ENCODE data around the gene CEPT1.

The CEPT1 gene

GRCh38 chr1:111195002-111195684, 55.1 kb downstream of the CEPT1 start:
- Histone ChIP-seq H3K9ac (ENCODE audit: low read length) (no peak overlapping the region), H3K36me3 (ENCODE audit: control insufficient read depth, insufficient read depth, low read length, severe bottlenecking) (no peaks in the 10 kb centered on the region), H3K4me3 (ENCODE audit: low read length) (no peak overlapping the region), H3K9me3 (ENCODE audit: control insufficient read depth, low read length) (no peaks in the 10 kb centered on the region), H3K27me3 (replicated peaks; ENCODE audit: control insufficient read depth, insufficient read depth, low read length) (no peaks in the 10 kb centered on the region), H3K4me1 (ENCODE audit: control insufficient read depth, insufficient read depth, low read length) (peaks cover 60% of the 10 kb centered on the region)
- DNase-seq (ENCODE audit: low read depth), result no peak

GRCh38 chr1:111196213-111196612, 56.2 kb downstream of the CEPT1 start:
- Histone ChIP-seq H3K36me3 (ENCODE audit: control insufficient read depth, insufficient read depth, low read length, severe bottlenecking) (no peaks in the 10 kb centered on the region), H3K4me3 (ENCODE audit: low read length) (no peak overlapping the region), H3K9me3 (ENCODE audit: control insufficient read depth, low read length) (no peaks in the 10 kb centered on the region), H3K27me3 (replicated peaks; ENCODE audit: control insufficient read depth, insufficient read depth, low read length) (no peaks in the 10 kb centered on the region), H3K9ac (ENCODE audit: low read length) (no peak overlapping the region), H3K4me1 (ENCODE audit: control insufficient read depth, insufficient read depth, low read length) (peaks cover 52% of the 10 kb centered on the region)
- DNase-seq (ENCODE audit: low read depth), result no peak

DNA sequence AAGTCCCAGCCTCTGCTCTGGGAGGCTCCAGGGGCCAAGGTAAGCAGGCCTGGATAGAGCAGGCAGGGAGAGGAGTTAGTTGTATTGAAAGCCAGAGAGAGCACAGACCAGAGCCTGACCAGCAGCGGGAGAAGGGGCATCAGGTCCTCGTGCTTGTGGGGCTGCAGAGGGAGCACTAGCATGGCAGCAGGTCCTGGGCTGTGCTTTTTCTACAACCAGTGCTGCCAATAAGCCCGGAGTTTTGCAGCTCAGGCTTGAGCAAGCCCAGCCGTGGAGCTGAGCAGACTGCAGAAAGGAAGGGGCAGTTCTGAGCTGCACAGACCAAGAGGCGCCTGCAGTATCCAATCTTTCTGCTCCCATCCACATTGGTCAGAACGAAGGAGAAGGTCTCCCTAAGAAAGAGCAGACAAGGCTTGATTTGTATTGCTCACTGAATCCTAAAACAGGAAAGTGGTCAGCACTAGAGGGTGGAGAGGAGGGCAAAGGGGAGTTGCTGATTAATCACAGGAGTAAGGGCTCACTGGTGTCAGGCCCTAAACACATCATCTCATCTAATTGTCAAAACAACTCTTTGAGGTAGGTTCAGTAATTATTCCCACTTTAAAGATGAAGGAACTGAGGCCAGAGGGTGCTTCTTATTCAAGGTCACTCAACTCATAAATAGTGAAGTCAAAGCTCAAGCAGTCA, 57.7 kb downstream of the CEPT1 start:
- no peaks in the 10 kb centered on the region for H3K36me3 ChIP-seq (ENCODE audit: control insufficient read depth, insufficient read depth, low read length, severe bottlenecking)
- peaks cover 44% of the 10 kb centered on the region for H3K4me1 ChIP-seq (ENCODE audit: control insufficient read depth, insufficient read depth, low read length)
- no peak overlapping the region for H3K9ac ChIP-seq (ENCODE audit: low read length)
- no peaks in the 10 kb centered on the region for H3K9me3 ChIP-seq (ENCODE audit: control insufficient read depth, low read length)
- H3K27me3 ChIP-seq (replicated peaks; ENCODE audit: control insufficient read depth, insufficient read depth, low read length), result no peaks in the 10 kb centered on the region
- H3K4me3 ChIP-seq (ENCODE audit: low read length), result no peak overlapping the region
- no peak for DNase-seq (ENCODE audit: low read depth)

DNA sequence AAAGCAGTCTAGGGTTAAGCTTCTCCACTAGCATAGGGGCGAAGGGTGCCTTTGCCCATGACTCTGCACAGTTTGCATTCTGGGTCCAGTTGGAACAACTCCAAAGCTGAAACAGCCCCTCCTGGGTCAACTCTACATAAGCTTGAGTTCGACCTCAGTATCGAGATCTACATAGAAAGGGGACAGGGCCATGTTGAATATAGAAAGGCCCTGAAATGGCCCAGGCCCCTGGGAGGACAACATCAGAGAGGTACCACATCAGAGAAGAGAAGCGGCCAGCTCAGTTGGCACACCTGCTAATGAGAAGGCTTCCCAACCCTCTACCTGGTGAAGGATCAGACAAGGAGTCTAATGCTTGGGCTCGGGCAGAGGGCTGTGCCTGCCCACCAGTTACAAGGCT, 58.8 kb downstream of the CEPT1 start:
- Histone ChIP-seq H3K27me3 (replicated peaks; ENCODE audit: control insufficient read depth, insufficient read depth, low read length) (no peaks in the 10 kb centered on the region), H3K36me3 (ENCODE audit: control insufficient read depth, insufficient read depth, low read length, severe bottlenecking) (no peaks in the 10 kb centered on the region), H3K9ac (ENCODE audit: low read length) (no peak overlapping the region), H3K9me3 (ENCODE audit: control insufficient read depth, low read length) (no peaks in the 10 kb centered on the region), H3K4me3 (ENCODE audit: low read length) (no peak overlapping the region), H3K4me1 (ENCODE audit: control insufficient read depth, insufficient read depth, low read length) (peaks cover 33% of the 10 kb centered on the region)
- no peak for DNase-seq (ENCODE audit: low read depth)

DNA sequence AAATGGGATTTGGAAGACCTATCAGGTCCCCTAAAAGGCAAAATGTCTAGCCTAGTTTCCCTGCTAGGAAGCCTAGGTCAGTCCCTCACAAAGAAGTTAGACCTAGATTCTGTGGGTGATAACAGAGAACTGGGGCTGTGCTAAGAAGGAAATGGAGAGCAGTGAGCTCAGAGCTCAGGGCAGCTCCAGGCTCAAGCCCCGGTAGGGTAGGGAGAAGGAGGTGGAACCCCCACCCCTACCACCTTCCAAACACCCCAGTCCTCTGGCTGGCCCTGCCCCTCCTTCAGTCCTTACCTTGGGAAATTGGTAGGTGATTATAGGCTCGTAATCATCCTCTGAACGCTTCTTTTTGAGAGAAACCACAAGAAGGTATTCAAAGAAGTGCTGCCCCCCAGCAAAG, 59.3 kb downstream of the CEPT1 start:
- no peak overlapping the region for H3K9ac ChIP-seq (ENCODE audit: low read length)
- no peak overlapping the region for H3K4me3 ChIP-seq (ENCODE audit: low read length)
- DNase-seq (ENCODE audit: low read depth), result no peak
- peaks cover 28% of the 10 kb centered on the region for H3K4me1 ChIP-seq (ENCODE audit: control insufficient read depth, insufficient read depth, low read length)
- H3K27me3 ChIP-seq (replicated peaks; ENCODE audit: control insufficient read depth, insufficient read depth, low read length), result no peaks in the 10 kb centered on the region
- no peaks in the 10 kb centered on the region for H3K36me3 ChIP-seq (ENCODE audit: control insufficient read depth, insufficient read depth, low read length, severe bottlenecking)
- no peaks in the 10 kb centered on the region for H3K9me3 ChIP-seq (ENCODE audit: control insufficient read depth, low read length)

DNA sequence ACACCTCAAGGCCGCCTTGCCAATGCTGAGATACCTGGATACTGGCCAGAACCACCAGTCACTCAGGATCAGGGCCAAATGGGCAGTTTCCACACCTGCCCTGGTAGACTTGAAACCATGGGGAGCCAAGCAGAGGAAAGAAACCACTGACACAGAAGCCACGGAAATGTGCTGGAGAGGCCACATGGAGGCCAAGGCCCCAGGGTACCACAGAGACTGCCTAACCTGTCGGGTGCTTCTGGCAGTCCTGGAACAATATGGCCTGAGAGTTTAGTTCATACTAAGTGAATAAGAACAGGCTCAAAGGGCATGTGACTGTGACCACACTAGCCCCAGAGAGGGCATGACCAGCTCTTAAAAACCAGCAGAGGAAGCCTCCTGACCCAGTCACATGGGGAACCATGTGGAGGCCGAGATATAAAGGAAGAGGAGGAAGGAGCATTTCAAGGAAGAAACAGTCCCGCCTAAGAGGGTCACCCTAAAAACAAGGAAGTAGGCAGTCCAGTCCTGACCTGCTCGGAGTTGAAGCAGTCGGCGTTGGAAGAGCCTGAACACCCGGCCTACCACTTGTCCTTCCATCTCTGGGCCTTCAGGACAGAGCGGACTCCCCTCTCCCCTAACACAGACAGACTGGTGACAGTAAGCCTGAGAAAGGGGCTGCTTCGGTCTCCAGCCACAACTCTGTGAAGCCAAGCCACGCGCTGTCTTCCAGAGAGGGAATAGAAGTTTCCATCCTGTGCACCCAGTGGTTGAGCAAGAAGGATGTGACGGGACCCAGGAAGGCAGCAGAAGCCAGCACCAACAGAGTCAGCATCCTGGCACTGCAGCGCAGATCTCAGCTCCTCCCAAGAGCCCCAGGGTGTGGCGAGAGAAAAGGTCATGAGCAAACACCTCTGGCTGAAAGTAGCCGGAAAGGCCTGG, 60.1 kb downstream of the CEPT1 start, which contains the start of gene DENND2D:
TSS of gene DENND2D (minus strand) at position 766 of the 921 bp plus-strand sequence. CDS start at position 579, 187 bp downstream.
- no peaks in the 10 kb centered on the region for H3K9me3 ChIP-seq (ENCODE audit: control insufficient read depth, low read length)
- no peak within 1 kb of the TSS for H3K9ac ChIP-seq (ENCODE audit: low read length)
- peaks cover 27% of the 10 kb centered on the region for H3K4me1 ChIP-seq (ENCODE audit: control insufficient read depth, insufficient read depth, low read length)
- H3K36me3 ChIP-seq (ENCODE audit: control insufficient read depth, insufficient read depth, low read length, severe bottlenecking), result no peaks in the 10 kb centered on the region
- H3K27me3 ChIP-seq (replicated peaks; ENCODE audit: control insufficient read depth, insufficient read depth, low read length), result no peaks in the 10 kb centered on the region
- no peak for DNase-seq (ENCODE audit: low read depth)
- no peak within 1 kb of the TSS for H3K4me3 ChIP-seq (ENCODE audit: low read length)

GRCh38 chr1:111200802-111201161, 60.8 kb downstream of the CEPT1 start:
- Histone ChIP-seq H3K27me3 (replicated peaks; ENCODE audit: control insufficient read depth, insufficient read depth, low read length) (no peaks in the 10 kb centered on the region), H3K9ac (ENCODE audit: low read length) (no peak overlapping the region), H3K4me3 (ENCODE audit: low read length) (no peak overlapping the region)

GRCh38 chr1:111201275-111202090, 61.5 kb downstream of the CEPT1 start:
- Histone ChIP-seq H3K9me3 (ENCODE audit: control insufficient read depth, low read length) (no peaks in the 10 kb centered on the region), H3K4me3 (ENCODE audit: low read length) (no peak overlapping the region), H3K4me1 (ENCODE audit: control insufficient read depth, insufficient read depth, low read length) (peaks cover 33% of the 10 kb centered on the region), H3K27me3 (replicated peaks; ENCODE audit: control insufficient read depth, insufficient read depth, low read length) (no peaks in the 10 kb centered on the region), H3K36me3 (ENCODE audit: control insufficient read depth, insufficient read depth, low read length, severe bottlenecking) (no peaks in the 10 kb centered on the region), H3K9ac (ENCODE audit: low read length) (no peak overlapping the region)
- DNase-seq (ENCODE audit: low read depth), result no peak

More at GRCh38 chr1:111200802-111201161, 60.8 kb downstream of the CEPT1 start:
- Histone ChIP-seq H3K36me3 (ENCODE audit: control insufficient read depth, insufficient read depth, low read length, severe bottlenecking) (no peaks in the 10 kb centered on the region), H3K9me3 (ENCODE audit: control insufficient read depth, low read length) (no peaks in the 10 kb centered on the region), H3K4me1 (ENCODE audit: control insufficient read depth, insufficient read depth, low read length) (peaks cover 30% of the 10 kb centered on the region)
- DNase-seq (ENCODE audit: low read depth), result no peak

- Histone ChIP-seq H3K4me3 (ENCODE audit: low read length) (no peak overlapping the region), H3K27me3 (replicated peaks; ENCODE audit: control insufficient read depth, insufficient read depth, low read length) (no peaks in the 10 kb centered on the region), H3K9ac (ENCODE audit: low read length) (no peak overlapping the region), H3K9me3 (ENCODE audit: control insufficient read depth, low read length) (no peaks in the 10 kb centered on the region), H3K36me3 (ENCODE audit: control insufficient read depth, insufficient read depth, low read length, severe bottlenecking) (no peaks in the 10 kb centered on the region), H3K4me1 (ENCODE audit: control insufficient read depth, insufficient read depth, low read length) (peaks cover 32% of the 10 kb centered on the region)
- DNase-seq (ENCODE audit: low read depth), result no peak
Measured at GRCh38 chr1:111202366-111202706, 62.3 kb downstream of the CEPT1 start.

DNA sequence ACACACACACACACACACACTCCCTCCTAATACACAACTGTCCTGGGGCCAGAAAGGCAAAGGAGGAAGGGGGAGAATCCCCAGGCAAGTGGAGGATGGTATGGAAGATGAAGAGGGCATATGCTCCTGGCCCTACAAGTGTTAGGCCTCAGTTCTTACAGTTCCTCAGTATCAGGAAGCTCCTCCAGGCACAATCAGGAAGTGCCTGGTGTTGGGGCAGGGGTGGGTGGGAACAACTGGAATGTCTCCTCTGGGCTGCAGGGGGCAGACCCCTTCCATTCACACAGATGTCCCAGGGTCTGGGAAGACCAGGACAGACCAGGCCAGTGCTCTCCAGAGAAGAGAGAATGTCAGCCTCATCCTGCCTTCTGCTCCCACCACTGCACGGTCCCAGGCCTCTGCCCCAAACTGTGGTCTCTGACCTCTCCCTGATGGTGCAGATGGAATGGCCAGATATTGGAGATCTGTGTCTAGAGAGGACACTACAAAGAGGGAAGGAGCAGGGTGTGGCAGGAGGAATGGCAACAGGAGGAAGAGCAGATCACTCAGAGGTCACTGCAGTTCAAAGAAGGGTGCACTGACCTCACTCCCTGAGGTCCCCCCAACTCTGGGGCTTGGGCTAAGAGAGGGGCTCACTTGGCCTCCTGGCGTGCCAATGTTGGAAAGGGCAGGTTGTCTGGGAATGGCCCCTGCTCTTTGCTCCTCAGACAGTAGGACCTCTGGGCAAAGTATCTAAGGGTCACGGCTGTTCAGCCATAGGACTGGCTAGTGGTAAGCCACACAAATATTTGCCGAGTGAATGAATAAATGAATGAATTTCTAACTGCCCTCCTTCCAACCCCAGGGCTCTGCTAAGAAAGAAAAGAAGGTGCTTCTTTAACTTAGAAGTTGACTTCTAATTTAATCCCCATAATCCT, 62.9 kb downstream of the CEPT1 start:
- DNase-seq (ENCODE audit: low read depth), result no peak
- Histone ChIP-seq H3K9ac (ENCODE audit: low read length) (no peak overlapping the region), H3K4me3 (ENCODE audit: low read length) (peak overlapping the region; percentile 77), H3K27me3 (replicated peaks; ENCODE audit: control insufficient read depth, insufficient read depth, low read length) (no peaks in the 10 kb centered on the region), H3K4me1 (ENCODE audit: control insufficient read depth, insufficient read depth, low read length) (peaks cover 26% of the 10 kb centered on the region), H3K36me3 (ENCODE audit: control insufficient read depth, insufficient read depth, low read length, severe bottlenecking) (no peaks in the 10 kb centered on the region), H3K9me3 (ENCODE audit: control insufficient read depth, low read length) (no peaks in the 10 kb centered on the region)

All from adipocyte (in vitro differentiated cells).